Endothelial cell of umbilical vein (primary cell): ENCODE measurements around the gene PFDN1. TPM values are rescaled to one million over a fixed set of nuclear protein-coding genes. Genes with fewer than 3 reads are reported as not detected.

ENCODE experiments used
- BruUV-seq: library from RNA; stranded (reverse); fragments of 400-500 nt; replicated peaks from 2 replicates; lab custom pipeline; 2021; lab: Mats Ljungman, UMichigan
- CTCF ChIA-PET: fragments of 300-600, 350-600 bp; sonication (Branson Sonifier 250); formaldehyde crosslinking; loops from one replicate; lab custom pipeline; 2021; ENCODE audit warnings: antibody characterized with exemption, inconsistent platforms; lab: Charles Lee
- POLR2A ChIA-PET: fragments of 300-600, 350-600 bp; sonication (Branson Sonifier 250); formaldehyde crosslinking; loops from one replicate; lab custom pipeline; 2021; ENCODE audit warnings: antibody characterized with exemption, inconsistent platforms; lab: Charles Lee
- DNase-seq: peaks from one replicate; pipeline ENCODE4 v3.0.0-alpha.2; 2011; ENCODE audit warnings: low read depth, low spot score
- FAIRE-seq: peaks from 2 replicates; lab custom pipeline; 2011; peaks lifted over from hg19 to GRCh38; lab: Jason Lieb, UNC
- H2AFZ ChIP-seq: 2 replicates; pipeline ENCODE4 v1.6.0; 2012; ENCODE audit warnings: low read depth, low read length, control low read depth, inconsistent platforms
- H3K27ac ChIP-seq: 2 replicates; pipeline ENCODE4 v1.5.1; 2011; ENCODE audit warnings: low read depth, mild to moderate bottlenecking, control low read depth, low read length, moderate library complexity; ENCODE audit not compliant: insufficient read depth
- H3K27me3 ChIP-seq, 2 experiments: 2 replicates each; pipeline versions ENCODE4 v1.6.0 to v1.6.1; 2011; ENCODE audit warnings: low read length in 2 of 2, mixed read lengths in 1 of 2; ENCODE audit not compliant: control insufficient read depth in 2 of 2, insufficient read depth in 2 of 2
- H3K36me3 ChIP-seq, 2 experiments: 2 replicates in 1 of 2; 3 replicates in 1 of 2; pipeline ENCODE4 v1.5.1; 2011; ENCODE audit warnings: low read length in 2 of 2, mild to moderate bottlenecking in 1 of 2, moderate library complexity in 1 of 2; ENCODE audit not compliant: control insufficient read depth in 2 of 2, insufficient read depth in 2 of 2; ENCODE audit errors: extremely low read depth in 1 of 2
- H3K4me1 ChIP-seq: 3 replicates; pipeline ENCODE4 v1.5.1; 2011; ENCODE audit warnings: mild to moderate bottlenecking, low read length; ENCODE audit not compliant: control insufficient read depth, insufficient read depth; ENCODE audit errors: extremely low read depth
- H3K4me2 ChIP-seq: 2 replicates; pipeline ENCODE4 v1.6.1; 2011; ENCODE audit warnings: low read length, control low read depth, mixed read lengths; ENCODE audit not compliant: insufficient read depth
- H3K4me3 ChIP-seq, 3 experiments: fragments of 200-600 bp in 1 of 3; sonication (generic), shearing (Covaris generic) in 1 of 3; replicated peaks in 1 of 3; 2 replicates each; pipeline ENCODE4 v1.5.1; 2011 to 2016; ENCODE audit warnings: control low read depth in 3 of 3, low read length in 3 of 3, mild to moderate bottlenecking in 2 of 3, inconsistent platforms in 1 of 3, low read depth in 1 of 3, moderate library complexity in 1 of 3; ENCODE audit not compliant: insufficient read depth in 1 of 3
- H3K79me2 ChIP-seq: 2 replicates; pipeline ENCODE4 v1.6.0; 2012; ENCODE audit warnings: low read length, inconsistent platforms; ENCODE audit not compliant: control insufficient read depth, insufficient read depth
- H3K9ac ChIP-seq: replicated peaks from 2 replicates; pipeline ENCODE3; 2011; ENCODE audit warnings: low read length, control low read depth; ENCODE audit not compliant: insufficient read depth; ENCODE audit errors: extremely low read depth
- H3K9me1 ChIP-seq: replicated peaks from 3 replicates; pipeline ENCODE4 v1.6.0; 2011; ENCODE audit warnings: mild to moderate bottlenecking, low read length; ENCODE audit not compliant: control insufficient read depth, insufficient read depth; ENCODE audit errors: extremely low read depth
- H3K9me3 ChIP-seq: replicated peaks from 2 replicates; pipeline ENCODE4 v1.5.1; 2012; ENCODE audit warnings: low read length, inconsistent platforms; ENCODE audit not compliant: control insufficient read depth, insufficient read depth
- H4K20me1 ChIP-seq: replicated peaks from 2 replicates; pipeline ENCODE3; 2011; ENCODE audit warnings: mild to moderate bottlenecking, low read length; ENCODE audit not compliant: control insufficient read depth, insufficient read depth; ENCODE audit errors: extremely low read depth
- CTCF ChIP-seq, 2 donors: IDR thresholded peaks; 1 replicate in 1 of 2; 2 replicates in 1 of 2; pipeline ENCODE4 v1.5.1; 2011; ENCODE audit warnings: low read length in 2 of 2, mild to moderate bottlenecking in 2 of 2, moderate library complexity in 2 of 2, control low read depth in 1 of 2, inconsistent platforms in 1 of 2, low read depth in 1 of 2; ENCODE audit not compliant: insufficient read depth in 1 of 2; ENCODE audit errors: extremely low read depth in 1 of 2
- EZH2 ChIP-seq: IDR thresholded peaks from 2 replicates; pipeline ENCODE4 v1.6.1; 2012; ENCODE audit warnings: borderline replicate concordance, low read depth, mild to moderate bottlenecking, moderate library complexity, low read length, inconsistent platforms; ENCODE audit not compliant: severe bottlenecking
- FOS ChIP-seq: IDR thresholded peaks from 2 replicates; pipeline ENCODE4 v1.6.1; 2011; ENCODE audit warnings: mild to moderate bottlenecking, low read length, moderate library complexity, borderline replicate concordance; ENCODE audit not compliant: insufficient read depth
- GATA2 ChIP-seq: IDR thresholded peaks from 2 replicates; pipeline ENCODE4 v1.7.0; 2011; ENCODE audit warnings: low read depth, mild to moderate bottlenecking, moderate library complexity, mixed read lengths, low read length; ENCODE audit not compliant: insufficient read length, insufficient read depth
- JUN ChIP-seq: IDR thresholded peaks from 2 replicates; pipeline ENCODE4 v1.6.1; 2011; ENCODE audit warnings: borderline replicate concordance, low read depth; ENCODE audit not compliant: insufficient read length, insufficient read depth
- MYC ChIP-seq: IDR thresholded peaks from one replicate; pipeline ENCODE4 v1.6.1; 2011; ENCODE audit warnings: mild to moderate bottlenecking, low read depth, low read length
- POLR2A ChIP-seq: IDR thresholded peaks from 2 replicates; pipeline ENCODE4 v1.6.1; 2012; ENCODE audit warnings: low read depth, mild to moderate bottlenecking, control low read depth, low read length
- POLR2AphosphoS5 ChIP-seq: IDR thresholded peaks from 2 replicates; pipeline ENCODE4 v1.6.1; 2012; ENCODE audit warnings: low read depth, mild to moderate bottlenecking, control low read depth, low read length, moderate library complexity; ENCODE audit not compliant: insufficient read depth
- dilution Hi-C: fragments of 300-500 bp; cut with MboI; formaldehyde crosslinking; loops from one replicate; pipeline ENCODE4 v1.15.0; 2019; ENCODE audit warnings: low sequenced_read_pairs; ENCODE audit not compliant: extremely low pct_ligation_motif_present
- intact Hi-C: fragments of 100-400 bp; cut with micrococcal nuclease; formaldehyde crosslinking; loops from one replicate; pipeline ENCODE4 v1.10.0; 2022
- polyA plus RNA-seq, 4 experiments: library from polyadenylated mRNA; depleted of rRNA in 3 of 4; stranded (reverse) in 3 of 4; unstranded in 1 of 4; fragments of >200 nt; gene quantifications; 2 replicates each; pipeline versions ENCODE4 v1.2.1 to v1.2.3, GENCODE V29; 2011 to 2012; ENCODE audit warnings: missing spikeins in 1 of 4
- total RNA-seq: library from RNA; stranded (reverse); gene quantifications from 2 replicates; pipeline ENCODE4 v1.2.3, GENCODE V29; 2021
- TF ChIP-seq, protein P1 (sequence below): IDR thresholded peaks from 2 replicates; pipeline ENCODE4 v1.6.1; 2011; ENCODE audit not compliant: insufficient read depth, insufficient read length

Gene PFDN1
- total and polyA plus RNA-seq, 2 donors (not counting 3 experiments of a cell fraction or from before 2014, with no cell fraction given): 107 to 158 TPM

DNA sequence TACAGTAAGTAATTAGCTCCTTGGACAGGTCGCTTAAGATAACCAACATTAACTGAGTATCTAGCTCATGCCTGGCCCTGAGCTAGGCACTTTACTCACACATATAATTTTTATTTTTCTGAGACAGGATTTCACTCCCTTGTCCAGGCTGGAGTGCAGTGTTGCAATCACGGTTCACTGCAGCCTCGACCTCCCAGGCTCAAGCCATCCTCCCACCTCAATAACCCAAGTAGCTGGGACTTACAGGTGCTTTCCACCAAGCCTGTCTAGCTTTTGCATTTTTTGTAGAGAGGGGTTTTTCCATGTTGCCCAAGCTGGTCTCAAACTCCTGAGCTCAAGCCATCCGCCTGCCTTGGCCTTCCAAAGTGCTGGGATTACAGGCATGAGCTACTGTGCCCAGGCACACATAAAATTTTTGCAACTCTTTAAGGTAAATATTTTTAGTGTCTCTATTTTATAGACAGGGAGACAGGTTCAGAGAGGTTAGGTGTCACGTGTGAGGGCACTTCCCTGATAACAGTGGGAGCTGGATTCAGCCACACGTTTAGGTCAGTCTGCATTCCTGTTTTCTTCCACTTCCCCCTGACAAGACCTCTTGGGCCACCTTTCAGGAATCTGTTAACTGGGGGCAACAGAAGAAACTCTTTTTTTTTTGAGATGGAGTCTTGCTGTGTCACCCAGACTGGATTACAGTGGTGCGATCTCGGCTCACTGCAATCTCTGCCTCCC is 25.3 kb upstream of the PFDN1 start:
- Histone ChIP-seq H3K27ac (peak overlapping the region; percentile 36), H3K79me2 (no peaks in the 10 kb centered on the region), H3K4me3 (no peak overlapping the region), H3K27me3 (no peaks in the 10 kb centered on the region), H3K4me1 (peaks cover 47% of the 10 kb centered on the region), H3K9me3 (no peaks in the 10 kb centered on the region), H4K20me1 (no peaks in the 10 kb centered on the region), H3K9ac (peak overlapping the region; percentile 20), H3K36me3 (peaks cover 2 to 10% of the 10 kb centered on the region in 2 experiments), H3K4me2 (peak overlapping the region; percentile 39), H3K9me1 (no peaks in the 10 kb centered on the region), H2AFZ (no peak overlapping the region)
- POLR2A ChIA-PET: interaction anchor here (1.0 to 4.1 kb wide), 3 partner anchors 16 to 84 kb away, joined by 4 to 24 read pairs (median 5); partner anchors contain the start of gene HBEGF
- dilution Hi-C loops: no loop called here
- DNase-seq (peak; percentile 81), FAIRE-seq (no peak)
- no peak for TF ChIP-seq CTCF (IDR thresholded peaks at IDR 0.05; ENCODE audit: extremely low read depth in 1 of 2, insufficient read depth in 1 of 2, low read depth in 1 of 2, low read length in 2 of 2)
- TF ChIP-seq POLR2AphosphoS5: no peak
- no peak for TF ChIP-seq EZH2
- no peak for TF ChIP-seq GATA2
- no peak for TF ChIP-seq MYC
- no peak for TF ChIP-seq JUN
- TF ChIP-seq, protein P1, sequence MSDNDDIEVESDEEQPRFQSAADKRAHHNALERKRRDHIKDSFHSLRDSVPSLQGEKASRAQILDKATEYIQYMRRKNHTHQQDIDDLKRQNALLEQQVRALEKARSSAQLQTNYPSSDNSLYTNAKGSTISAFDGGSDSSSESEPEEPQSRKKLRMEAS: no peak
- no peak for TF ChIP-seq FOS
- no peak for TF ChIP-seq POLR2A
- intact Hi-C loops: loop anchor here (1.0 kb wide), 1 partner anchor 16 kb away; no protein-coding TSS in a partner anchor
- BruUV-seq: no TSS peak
- CTCF ChIA-PET: interaction anchor here (0.6 to 3.6 kb wide), 17 partner anchors 8 to 88 kb away, joined by 3 to 43 read pairs (median 5); partner anchors contain the start of gene HBEGF
